ENCODE results near the gene PGF. TPM values are rescaled to one million over a fixed set of nuclear protein-coding genes. Genes with fewer than 3 reads are reported as not detected.
"Not testable (repeated sequence)": the region's sequence is repeated elsewhere in the genome, so short reads cannot be mapped to it uniquely, and the experiment has no call there.

The PGF gene
- total RNA-seq, 6 experiments from 2014 or later: 0.55 to 4.2 (median 2.1) TPM

DNA sequence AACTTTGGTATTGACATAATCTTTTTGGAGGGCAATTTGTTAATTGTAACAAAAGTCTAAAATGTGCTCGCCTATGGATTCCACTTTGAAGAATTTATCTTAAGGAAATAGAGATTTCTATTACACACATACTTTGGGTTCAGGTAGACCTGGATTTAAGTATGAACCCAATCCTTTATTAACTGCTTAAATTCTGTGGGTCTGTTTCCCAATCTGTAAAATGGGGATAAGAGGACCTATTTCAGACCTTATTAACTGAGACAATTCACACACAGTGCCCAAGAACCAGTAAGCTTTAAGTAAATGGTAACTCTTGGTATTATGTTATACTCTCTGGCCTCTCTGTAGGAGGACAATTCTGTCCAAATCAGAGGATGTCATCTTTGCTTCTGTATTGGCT is 46.5 kb upstream of the PGF start:
- H3K4me3 ChIP-seq: peak overlapping the region in 2 of 3 donors; percentile 87 to 88
- H3K27me3 ChIP-seq: no peaks in the 10 kb centered on the region
- 100% methylated on average over 1 of the region's 1 CpG for WGBS (ENCODE audit: insufficient coverage, low coverage, low lambda C conversion rate, missing lambda C conversion rate)
- intact Hi-C loops (cut with DNase I): no loop called here
- no peaks in the 10 kb centered on the region for H3K9me3 ChIP-seq
- no peak for TF ChIP-seq POLR2A (IDR thresholded peaks at IDR 0.05)
- TF ChIP-seq, protein P1, sequence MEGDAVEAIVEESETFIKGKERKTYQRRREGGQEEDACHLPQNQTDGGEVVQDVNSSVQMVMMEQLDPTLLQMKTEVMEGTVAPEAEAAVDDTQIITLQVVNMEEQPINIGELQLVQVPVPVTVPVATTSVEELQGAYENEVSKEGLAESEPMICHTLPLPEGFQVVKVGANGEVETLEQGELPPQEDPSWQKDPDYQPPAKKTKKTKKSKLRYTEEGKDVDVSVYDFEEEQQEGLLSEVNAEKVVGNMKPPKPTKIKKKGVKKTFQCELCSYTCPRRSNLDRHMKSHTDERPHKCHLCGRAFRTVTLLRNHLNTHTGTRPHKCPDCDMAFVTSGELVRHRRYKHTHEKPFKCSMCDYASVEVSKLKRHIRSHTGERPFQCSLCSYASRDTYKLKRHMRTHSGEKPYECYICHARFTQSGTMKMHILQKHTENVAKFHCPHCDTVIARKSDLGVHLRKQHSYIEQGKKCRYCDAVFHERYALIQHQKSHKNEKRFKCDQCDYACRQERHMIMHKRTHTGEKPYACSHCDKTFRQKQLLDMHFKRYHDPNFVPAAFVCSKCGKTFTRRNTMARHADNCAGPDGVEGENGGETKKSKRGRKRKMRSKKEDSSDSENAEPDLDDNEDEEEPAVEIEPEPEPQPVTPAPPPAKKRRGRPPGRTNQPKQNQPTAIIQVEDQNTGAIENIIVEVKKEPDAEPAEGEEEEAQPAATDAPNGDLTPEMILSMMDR (IDR thresholded peaks at IDR 0.05): no peak
- ATAC-seq (no peak), DNase-seq (no peak)
- H3K36me3 ChIP-seq: peaks cover 0 to 14% (median 5%) of the 10 kb centered on the region in 4 donors
- H3K27ac ChIP-seq: peak overlapping the region in 2 of 3 donors; percentile 56 to 70
- peaks cover 0 to 9% (median 4%) of the 10 kb centered on the region in 4 donors for H3K4me1 ChIP-seq

GRCh38 chr14:75001261-75001660 is 45.9 kb upstream of the PGF start:
- H3K36me3 ChIP-seq: peaks cover 0 to 8% (median under 1%) of the 10 kb centered on the region in 4 donors
- DNase-seq: no peak
- H3K4me3 ChIP-seq: no peak overlapping the region
- 93% methylated on average over 2 of the region's 2 CpGs for WGBS (ENCODE audit: insufficient coverage, low coverage, low lambda C conversion rate, missing lambda C conversion rate)
- TF ChIP-seq, protein P1 (IDR thresholded peaks at IDR 0.05): no peak
- no peak for TF ChIP-seq POLR2A (IDR thresholded peaks at IDR 0.05)
- intact Hi-C loops (cut with DNase I): no loop called here
- H3K9me3 ChIP-seq: no peaks in the 10 kb centered on the region
- no peaks in the 10 kb centered on the region for H3K27me3 ChIP-seq
- H3K27ac ChIP-seq: no peak overlapping the region
- ATAC-seq: no peak
- H3K4me1 ChIP-seq: peaks cover 0 to 9% (median 4%) of the 10 kb centered on the region in 4 donors

DNA sequence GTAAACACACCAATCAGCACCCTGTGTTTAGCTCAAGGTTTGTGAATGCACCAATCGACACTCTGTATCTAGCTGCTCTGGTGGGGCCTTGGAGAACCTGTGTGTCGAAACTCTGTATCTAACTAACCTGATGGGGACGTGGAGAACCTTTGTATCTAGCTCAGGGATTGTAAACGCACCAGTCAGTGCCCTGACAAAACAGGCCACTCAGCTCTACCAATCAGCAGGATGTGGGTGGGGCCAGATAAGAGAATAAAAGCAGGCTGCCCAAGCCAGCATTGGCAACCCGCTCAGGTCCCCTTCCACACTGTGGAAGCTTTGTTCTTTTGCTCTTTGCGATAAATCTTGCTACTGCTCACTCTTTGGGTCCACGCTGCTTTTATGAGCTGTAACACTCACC is 40.4 kb upstream of the PGF start:
- H3K4me3 ChIP-seq; H3K27ac ChIP-seq; H3K36me3 ChIP-seq; H3K27me3 ChIP-seq; H3K4me1 ChIP-seq; intact Hi-C loops (cut with DNase I); H3K9me3 ChIP-seq; DNase-seq; ATAC-seq: not testable (repeated sequence)
- WGBS (ENCODE audit: insufficient coverage, low coverage, low lambda C conversion rate, missing lambda C conversion rate): 80% methylated on average over 1 of the region's 7 CpGs

DNA sequence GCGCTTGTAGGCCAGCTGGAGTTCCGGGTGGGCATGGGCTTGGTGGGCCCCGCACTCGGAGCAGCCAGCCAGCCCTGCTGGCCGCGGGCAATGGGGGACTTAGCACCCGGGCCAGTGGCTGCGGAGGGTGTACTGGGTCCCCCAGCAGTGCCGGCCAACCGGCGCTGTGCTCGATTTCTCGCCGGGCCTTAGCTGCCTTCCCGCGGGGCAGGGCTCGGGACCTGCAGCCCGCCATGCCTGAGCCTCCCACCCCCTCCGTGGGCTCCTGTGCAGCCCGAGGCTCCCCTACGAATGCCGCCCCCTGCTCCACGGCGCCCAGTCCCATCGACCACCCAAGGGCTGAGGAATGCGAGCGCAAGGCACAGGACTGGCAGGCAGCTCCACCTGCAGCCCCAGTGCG is 38.8 kb upstream of the PGF start:
- intact Hi-C loops (cut with DNase I); DNase-seq: not testable (repeated sequence)
- WGBS (ENCODE audit: insufficient coverage, low coverage, low lambda C conversion rate, missing lambda C conversion rate): 73% methylated on average over 3 of the region's 28 CpGs

DNA sequence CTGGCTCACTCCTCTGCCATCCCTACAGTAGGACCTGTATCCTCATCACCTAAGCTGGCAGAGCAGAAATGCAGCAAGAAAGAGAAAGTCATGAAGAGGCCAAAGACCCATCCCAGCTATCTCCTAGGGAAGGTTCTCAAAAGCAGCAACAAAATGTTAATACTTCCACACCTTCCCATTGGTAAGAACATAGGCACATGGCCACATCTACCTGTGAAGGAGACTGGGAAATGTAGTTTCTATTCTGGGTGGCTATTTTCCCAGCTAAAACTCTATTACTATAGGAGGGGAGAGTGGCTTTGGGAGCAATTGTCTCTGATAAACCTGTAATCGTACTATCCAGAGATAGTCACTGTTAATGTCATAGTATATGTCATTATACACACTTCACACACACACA is 33.6 kb upstream of the PGF start:
- Histone ChIP-seq H3K4me1 (no peaks in the 10 kb centered on the region), H3K27me3 (no peaks in the 10 kb centered on the region), H3K9me3 (no peaks in the 10 kb centered on the region), H3K27ac (no peak overlapping the region), H3K36me3 (no peaks in the 10 kb centered on the region), H3K4me3 (no peak overlapping the region)
- WGBS (ENCODE audit: insufficient coverage, low coverage, low lambda C conversion rate, missing lambda C conversion rate): 63% methylated on average over 1 of the region's 1 CpG
- ATAC-seq: no peak
- TF ChIP-seq POLR2A (IDR thresholded peaks at IDR 0.05): no peak
- TF ChIP-seq, protein P1 (IDR thresholded peaks at IDR 0.05): no peak
- DNase-seq: peak in 1 of 3 donors; percentile 9
- intact Hi-C loops (cut with DNase I): no loop called here

More for the DNA sequence above, 38.8 kb upstream of the PGF start:
- H3K9me3 ChIP-seq, ATAC-seq, H3K36me3 ChIP-seq, H3K4me1 ChIP-seq, H3K27me3 ChIP-seq, H3K4me3 ChIP-seq, H3K27ac ChIP-seq: not testable (repeated sequence)

- Histone ChIP-seq H3K36me3 (no peaks in the 10 kb centered on the region), H3K9me3 (no peaks in the 10 kb centered on the region), H3K4me1 (no peaks in the 10 kb centered on the region), H3K27me3 (no peaks in the 10 kb centered on the region), H3K27ac (no peak overlapping the region), H3K4me3 (no peak overlapping the region)
- TF ChIP-seq, protein P1 (IDR thresholded peaks at IDR 0.05): no peak
- no peak for TF ChIP-seq POLR2A (IDR thresholded peaks at IDR 0.05)
- intact Hi-C loops (cut with DNase I): no loop called here
- peak in 1 of 3 donors; percentile 25 for DNase-seq
- no CpG with 5 or more reads among the region's 4 CpGs for WGBS (ENCODE audit: insufficient coverage, low coverage, low lambda C conversion rate, missing lambda C conversion rate)
- ATAC-seq: no peak
Observed at GRCh38 chr14:74988131-74988530, 32.7 kb upstream of the PGF start.
